Measurements from ENCODE around the gene ZNF845.

- TF ChIP-seq CEBPB (IDR thresholded peaks at IDR 0.05; ENCODE audit: borderline replicate concordance in 1 of 2, low read depth in 2 of 2, low read length in 2 of 2) = no peak
- TF ChIP-seq REST (IDR thresholded peaks at IDR 0.05; ENCODE audit: low read depth, low read length) = no peak
- TF ChIP-seq JUND (IDR thresholded peaks at IDR 0.05; ENCODE audit: low read depth, low read length) = no peak
- TF ChIP-seq RFX5 (IDR thresholded peaks at IDR 0.05; ENCODE audit: low read depth, low read length) = no peak
- TF ChIP-seq EP300 (IDR thresholded peaks at IDR 0.05; ENCODE audit: borderline replicate concordance in 1 of 2, control insufficient read depth in 1 of 2, low read depth in 2 of 2, low read length in 2 of 2) = no peak
These were observed 56.4 kb downstream of the ZNF845 start for GRCh38 chr19:53389978-53390377.

Data from GM12878 (cell line).